GM18873 (cell line): ENCODE measurements around the gene SMARCC1.

Experiments used
- ATAC-seq: cut with Tn5 transposase; IDR thresholded peaks from one replicate; pipeline ENCODE4 v1.9.1; 2021; ENCODE audit warnings: mild to moderate bottlenecking, moderate library complexity, moderate number of reproducible peaks; ENCODE audit not compliant: unreplicated experiment, low FRiP score

Gene SMARCC1

GRCh38 chr3:47601281-47601680 is 180.4 kb downstream of the SMARCC1 start:
- ATAC-seq, result no peak

- ATAC-seq, result no peak
Measured at GRCh38 chr3:47594792-47595191, 186.9 kb downstream of the SMARCC1 start.

GRCh38 chr3:47592066-47592795 is 189.5 kb downstream of the SMARCC1 start:
- ATAC-seq, result no peak

- no peak for ATAC-seq
Measured at GRCh38 chr3:47590216-47590615, 191.5 kb downstream of the SMARCC1 start.

- no peak for ATAC-seq
Measured at GRCh38 chr3:47588587-47588986, 193.1 kb downstream of the SMARCC1 start.

GRCh38 chr3:47588053-47588452 is 193.6 kb downstream of the SMARCC1 start:
- no peak for ATAC-seq

- ATAC-seq, result no peak
Measured at GRCh38 chr3:47586746-47587145, 194.9 kb downstream of the SMARCC1 start.

- ATAC-seq, result no peak
Measured at GRCh38 chr3:47583320-47584075, 198.2 kb downstream of the SMARCC1 start.

- ATAC-seq, result no peak
Measured at GRCh38 chr3:47581835-47582234, 199.9 kb downstream of the SMARCC1 start.

- ATAC-seq, result no peak
Measured at GRCh38 chr3:47581422-47581821, 200.3 kb downstream of the SMARCC1 start.

GRCh38 chr3:47580481-47580880 is 201.2 kb downstream of the SMARCC1 start:
- no peak for ATAC-seq

- no peak for ATAC-seq
Measured at GRCh38 chr3:47579875-47580274, 201.8 kb downstream of the SMARCC1 start.

- ATAC-seq, result no peak
Measured at GRCh38 chr3:47578691-47579632, 202.7 kb downstream of the SMARCC1 start, which contains the start of gene CSPG5. CSPG5 (minus strand) TSS chr3:47578865; CDS start chr3:47578693, 172 bp downstream.

GRCh38 chr3:47578119-47578632 is 203.5 kb downstream of the SMARCC1 start:
- ATAC-seq, result no peak

GRCh38 chr3:47577583-47578118 is 204.0 kb downstream of the SMARCC1 start:
- ATAC-seq, result no peak

- ATAC-seq, result no peak
Measured at GRCh38 chr3:47573190-47574172, 208.2 kb downstream of the SMARCC1 start.

- ATAC-seq, result no peak
Measured at GRCh38 chr3:47571391-47572175, 210.1 kb downstream of the SMARCC1 start.

GRCh38 chr3:47568901-47569300 is 212.8 kb downstream of the SMARCC1 start:
- ATAC-seq, result no peak
